SIG-M5 treated with dmso at 0.1 percent for 504 hours (cell line): ENCODE data around the gene SDC4.

ENCODE experiments used
- DNase-seq: peaks from one replicate; lab custom pipeline; 2025; ENCODE audit not compliant: unreplicated experiment; lab: John Stamatoyannopoulos, UW

SDC4 gene

GRCh38 chr20:45347936-45348778, at the start of gene SDC4:
SDC4 (minus strand) TSS chr20:45348424; CDS start chr20:45348384, 40 bp downstream.
- DNase-seq = peak; percentile 24

- DNase-seq = no peak
Measured at GRCh38 chr20:45395114-45395415, 46.8 kb upstream of the SDC4 start.

GRCh38 chr20:45394221-45395113, 46.2 kb upstream of the SDC4 start:
- no peak for DNase-seq

GRCh38 chr20:45392733-45393132, 44.5 kb upstream of the SDC4 start:
- peak; percentile 22 for DNase-seq

GRCh38 chr20:45391559-45391958, 43.3 kb upstream of the SDC4 start:
- no peak for DNase-seq

GRCh38 chr20:45390931-45391330, 42.7 kb upstream of the SDC4 start:
- no peak for DNase-seq

GRCh38 chr20:45387274-45387673, 39.0 kb upstream of the SDC4 start:
- no peak for DNase-seq

GRCh38 chr20:45378191-45378590, 30.0 kb upstream of the SDC4 start, which contains the start of gene TP53TG5:
TP53TG5 (minus strand) TSS chr20:45378325; CDS start chr20:45378236, 89 bp downstream.
- no peak for DNase-seq

GRCh38 chr20:45377269-45377668, 29.0 kb upstream of the SDC4 start:
- no peak for DNase-seq

- no peak for DNase-seq
Measured at GRCh38 chr20:45374966-45375365, 26.7 kb upstream of the SDC4 start.

GRCh38 chr20:45374101-45374467, 25.9 kb upstream of the SDC4 start:
- no peak for DNase-seq

- DNase-seq = peak; percentile 71
Measured at GRCh38 chr20:45373353-45374100, 25.3 kb upstream of the SDC4 start.

GRCh38 chr20:45372646-45373352, 24.6 kb upstream of the SDC4 start:
- DNase-seq = no peak

GRCh38 chr20:45372241-45372640, 24.0 kb upstream of the SDC4 start:
- DNase-seq = no peak

GRCh38 chr20:45370571-45371160, 22.4 kb upstream of the SDC4 start:
- no peak for DNase-seq

GRCh38 chr20:45368221-45368980, 20.2 kb upstream of the SDC4 start:
- peak; percentile 92 for DNase-seq

- DNase-seq = no peak
Measured at GRCh38 chr20:45367126-45367525, 18.9 kb upstream of the SDC4 start.

GRCh38 chr20:45366631-45367030, 18.4 kb upstream of the SDC4 start:
- no peak for DNase-seq

GRCh38 chr20:45366192-45366591, 18.0 kb upstream of the SDC4 start:
- DNase-seq = no peak
